AG04449 (cell line): Measurements from ENCODE around the gene PLAAT5.
"Not testable (repeated sequence)": the region's sequence is repeated elsewhere in the genome, so short reads cannot be mapped to it uniquely, and the experiment has no call there.

ENCODE experiments used
- CTCF ChIA-PET: fragments of 350-600 bp; formaldehyde crosslinking; extraction: SDS; loops from one replicate; lab custom pipeline; 2021; ENCODE audit warnings: antibody characterized with exemption; lab: Yijun Ruan, JAX
- POLR2A ChIA-PET: fragments of 400-600, 350-600 bp; formaldehyde crosslinking; extraction: SDS; loops from one replicate; lab custom pipeline; 2020; ENCODE audit warnings: antibody characterized with exemption, inconsistent platforms; lab: Yijun Ruan, JAX
- DNase-seq: peaks from one replicate; pipeline ENCODE4 v3.0.0-alpha.2; 2010; ENCODE audit warnings: low read depth, low spot score
- H3K4me3 ChIP-seq: 2 replicates; pipeline ENCODE4 v1.5.1; 2011; ENCODE audit warnings: low read depth, mild to moderate bottlenecking, control low read depth, low read length
- CTCF ChIP-seq: IDR thresholded peaks from one replicate; pipeline ENCODE4 v1.5.1; 2011; ENCODE audit warnings: mild to moderate bottlenecking, moderate library complexity, low read length, control low read depth, inconsistent platforms; ENCODE audit not compliant: insufficient read depth; ENCODE audit errors: missing control alignments

PLAAT5 gene

GRCh38 chr11:63448646-63449045 is 42.3 kb downstream of the PLAAT5 start:
- POLR2A ChIA-PET, result no interaction called here
- no peak for DNase-seq
- H3K4me3 ChIP-seq, result no peak overlapping the region
- CTCF ChIA-PET, result no interaction called here
- TF ChIP-seq CTCF, result no peak

GRCh38 chr11:63445720-63446119 is 45.2 kb downstream of the PLAAT5 start:
- ChIA-PET CTCF (no interaction called here), POLR2A (no interaction called here)
- no peak for DNase-seq
- no peak for TF ChIP-seq CTCF
- no peak overlapping the region for H3K4me3 ChIP-seq

- peak; percentile 0 for DNase-seq
- H3K4me3 ChIP-seq, result no peak overlapping the region
- CTCF ChIA-PET, result no interaction called here
- no peak for TF ChIP-seq CTCF
- POLR2A ChIA-PET, result no interaction called here
Observed at GRCh38 chr11:63445118-63445517, 45.8 kb downstream of the PLAAT5 start.

- H3K4me3 ChIP-seq, result no peak overlapping the region
- POLR2A ChIA-PET, result no interaction called here
- DNase-seq, result no peak
- CTCF ChIA-PET, result no interaction called here
- TF ChIP-seq CTCF, result no peak
Observed at GRCh38 chr11:63444160-63444559, 46.8 kb downstream of the PLAAT5 start.

GRCh38 chr11:63443714-63444113 is 47.3 kb downstream of the PLAAT5 start:
- no peak for TF ChIP-seq CTCF
- CTCF ChIA-PET, result no interaction called here
- DNase-seq, result no peak
- no peak overlapping the region for H3K4me3 ChIP-seq
- POLR2A ChIA-PET, result no interaction called here

GRCh38 chr11:63435831-63436230 is 55.1 kb downstream of the PLAAT5 start:
- H3K4me3 ChIP-seq, DNase-seq, CTCF ChIA-PET, POLR2A ChIA-PET: not testable (repeated sequence)

- H3K4me3 ChIP-seq, POLR2A ChIA-PET, DNase-seq, CTCF ChIA-PET: not testable (repeated sequence)
Observed at GRCh38 chr11:63435351-63435750, 55.6 kb downstream of the PLAAT5 start.

GRCh38 chr11:63430731-63431130 is 60.2 kb downstream of the PLAAT5 start:
- POLR2A ChIA-PET, CTCF ChIA-PET, H3K4me3 ChIP-seq, DNase-seq: not testable (repeated sequence)
